ENCODE results near the gene TINAGL1. TPM values are rescaled to one million over a fixed set of nuclear protein-coding genes. Genes with fewer than 3 reads are reported as not detected.

TINAGL1 gene
- total and polyA plus RNA-seq, 2 donors (not counting 3 experiments of a cell fraction or from before 2014, with no cell fraction given), result 312 to 477 TPM

DNA sequence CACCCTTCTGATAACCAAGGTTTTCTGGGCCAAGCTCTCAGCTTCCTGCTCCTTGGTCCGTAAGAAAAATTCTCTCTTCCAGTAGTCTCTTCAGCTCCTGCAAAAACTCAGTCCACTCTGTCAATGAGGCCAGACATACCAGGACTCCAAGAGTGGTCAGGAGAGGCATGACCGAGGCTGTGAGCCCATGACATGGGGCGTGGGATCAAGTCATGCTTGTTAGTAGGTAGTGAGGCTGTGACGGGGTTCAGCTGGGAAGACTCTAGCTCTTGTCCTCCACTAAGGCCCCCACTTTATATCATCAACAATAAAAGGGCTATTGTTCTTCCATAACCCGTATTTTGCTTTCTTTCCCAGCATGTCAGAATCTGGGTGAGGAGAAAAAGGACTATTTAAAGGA, 31.0 kb downstream of the TINAGL1 start:
- intact Hi-C loops (cut with micrococcal nuclease) (no loop called here), dilution Hi-C loops (cut with MboI; ENCODE audit: extremely low pct_ligation_motif_present, low sequenced_read_pairs) (no loop called here)
- no peak overlapping the region for H3K27ac ChIP-seq (ENCODE audit: insufficient read depth, low read depth, low read length)
- H3K4me3 ChIP-seq (replicated peaks in 1 of 3; ENCODE audit: insufficient read depth in 1 of 3, low read depth in 1 of 3, low read length in 3 of 3), result no peak overlapping the region
- no peaks in the 10 kb centered on the region for H3K36me3 ChIP-seq (ENCODE audit: control insufficient read depth in 2 of 2, extremely low read depth in 1 of 2, insufficient read depth in 2 of 2, low read length in 2 of 2)
- H3K9ac ChIP-seq (replicated peaks; ENCODE audit: extremely low read depth, insufficient read depth, low read length), result no peak overlapping the region
- H4K20me1 ChIP-seq (replicated peaks; ENCODE audit: control insufficient read depth, extremely low read depth, insufficient read depth, low read length), result no peaks in the 10 kb centered on the region
- FAIRE-seq (no peak), DNase-seq (ENCODE audit: low read depth, low spot score) (no peak)
- no TSS peak for BruUV-seq (replicated peaks)
- H3K27me3 ChIP-seq (ENCODE audit: control insufficient read depth in 2 of 2, insufficient read depth in 2 of 2, low read length in 2 of 2), result peaks cover 0 to 2% of the 10 kb centered on the region in 2 experiments
- no peak overlapping the region for H2AFZ ChIP-seq (ENCODE audit: low read depth, low read length)
- H3K4me2 ChIP-seq (ENCODE audit: insufficient read depth, low read length), result no peak overlapping the region
- no peaks in the 10 kb centered on the region for H3K4me1 ChIP-seq (ENCODE audit: control insufficient read depth, extremely low read depth, insufficient read depth, low read length)
- no peak for TF ChIP-seq JUN (IDR thresholded peaks at IDR 0.05; ENCODE audit: borderline replicate concordance, insufficient read depth, insufficient read length, low read depth)
- TF ChIP-seq FOS (IDR thresholded peaks at IDR 0.05; ENCODE audit: borderline replicate concordance, insufficient read depth, low read length), result no peak
- TF ChIP-seq POLR2AphosphoS5 (IDR thresholded peaks at IDR 0.05; ENCODE audit: insufficient read depth, low read depth, low read length), result no peak
- TF ChIP-seq POLR2A (IDR thresholded peaks at IDR 0.05; ENCODE audit: low read depth, low read length), result no peak
- TF ChIP-seq GATA2 (IDR thresholded peaks at IDR 0.05; ENCODE audit: insufficient read depth, insufficient read length, low read depth, low read length), result no peak
- TF ChIP-seq MAX (IDR thresholded peaks at IDR 0.05; ENCODE audit: insufficient read depth, insufficient read length), result no peak
- no peak for TF ChIP-seq CTCF (IDR thresholded peaks at IDR 0.05; ENCODE audit: extremely low read depth in 1 of 2, insufficient read depth in 1 of 2, low read depth in 1 of 2, low read length in 2 of 2)
- TF ChIP-seq MYC (IDR thresholded peaks at IDR 0.05; ENCODE audit: low read depth, low read length), result no peak
- no peak for TF ChIP-seq EZH2 (IDR thresholded peaks at IDR 0.05; ENCODE audit: borderline replicate concordance, low read depth, low read length, severe bottlenecking)
- H3K79me2 ChIP-seq (ENCODE audit: control insufficient read depth, insufficient read depth, low read length), result no peaks in the 10 kb centered on the region
- no peaks in the 10 kb centered on the region for H3K9me1 ChIP-seq (replicated peaks; ENCODE audit: control insufficient read depth, extremely low read depth, insufficient read depth, low read length)
- ChIA-PET CTCF (interaction anchor here (4.6 kb wide), 1 partner anchor 11 kb away, joined by 15 read pairs; no protein-coding TSS in a partner anchor), POLR2A (interaction anchor here (0.6 kb wide), 1 partner anchor 26 kb away, joined by 4 read pairs; no protein-coding TSS in a partner anchor)
- no peaks in the 10 kb centered on the region for H3K9me3 ChIP-seq (replicated peaks; ENCODE audit: control insufficient read depth, insufficient read depth, low read length)

All from endothelial cell of umbilical vein (primary cell).